Thyroid gland (tissue), 4 donors: ENCODE measurements around the gene SMARCC2.
A peak's percentile ranks its signal among the peaks of the same experiment; 100 is the strongest.

Experiments
- CTCF ChIP-seq, 6 experiments: fragments of 200-600 bp in 3 of 6; fragments of 450-650 bp in 3 of 6; sonication (generic) in 3 of 6; IDR thresholded peaks; one replicate each; pipeline ENCODE4 v1.5.1; 2016 to 2019; ENCODE audit warnings: antibody characterized with exemption in 6 of 6, mild to moderate bottlenecking in 2 of 6, inconsistent platforms in 1 of 6, moderate library complexity in 1 of 6
- POLR2A ChIP-seq, 2 donors: fragments of 450-650 bp; IDR thresholded peaks; one replicate each; pipeline ENCODE4 v1.6.1; 2017; ENCODE audit warnings: antibody characterized with exemption in 2 of 2, mild to moderate bottlenecking in 2 of 2, moderate library complexity in 1 of 2

- TF ChIP-seq CTCF (IDR thresholded peaks at IDR 0.05) (peak in 4 of 6 experiments; percentile 36 to 57 (median 41)), POLR2A (IDR thresholded peaks at IDR 0.05) (peak; percentile 72 to 95)
Observed at GRCh38 chr12:56117778-56118687, 71.2 kb downstream of the SMARCC2 start, which contains the start of gene ZC3H10.
